Cardiac muscle cell (in vitro differentiated cells and primary cell): ENCODE measurements around the gene ARHGAP10. TPM values are rescaled to one million over a fixed set of nuclear protein-coding genes. Genes with fewer than 3 reads are reported as not detected.
A peak's percentile ranks its signal among the peaks of the same experiment; 100 is the strongest.

Experiments used
- DNase-seq, 2 donors: peaks; one replicate each; pipeline versions ENCODE4 v3.0.0 to v3.0.0-alpha.2; 2010 to 2017; ENCODE audit warnings: low read depth in 1 of 2, low spot score in 1 of 2
- H3K27ac ChIP-seq: fragments of 200-600 bp; sonication (generic); 2 replicates; pipeline ENCODE4 v1.5.1; 2016
- H3K27me3 ChIP-seq: fragments of 200-600 bp; sonication (generic); 2 replicates; pipeline ENCODE4 v1.6.0; 2016; ENCODE audit warnings: control low read depth
- H3K36me3 ChIP-seq: fragments of 200-600 bp; sonication (generic); 2 replicates; pipeline ENCODE4 v1.5.1; 2016; ENCODE audit warnings: control low read depth
- H3K4me1 ChIP-seq: fragments of 200-600 bp; sonication (generic); 2 replicates; pipeline ENCODE4 v1.8.1; 2017; ENCODE audit warnings: low read depth, mild to moderate bottlenecking, mixed run types
- H3K4me3 ChIP-seq: fragments of 200-600 bp; sonication (generic); 2 replicates; pipeline ENCODE4 v1.5.1; 2016; ENCODE audit warnings: mild to moderate bottlenecking
- H3K9me3 ChIP-seq: fragments of 200-600 bp; sonication (generic); 2 replicates; pipeline ENCODE4 v1.5.1; 2017; ENCODE audit warnings: low read depth, mild to moderate bottlenecking, control low read depth
- polyA plus RNA-seq: library from polyadenylated mRNA; unstranded; fragments of >200 nt; fragmentation: Nextera tagmentation; extraction: Ambion mirVana; gene quantifications from 2 replicates; pipeline ENCODE4 v1.2.1, GENCODE V29; 2016
- total RNA-seq: library from RNA; depleted of rRNA; stranded (reverse); fragments of >200 nt; gene quantifications from 2 replicates; pipeline ENCODE4 v1.2.3, GENCODE V29; 2016
- TF ChIP-seq, protein P1 (sequence below): IDR thresholded peaks from 2 replicates; pipeline ENCODE4 v1.5.1; 2012; ENCODE audit warnings: low read depth, mild to moderate bottlenecking, low read length

The ARHGAP10 gene
- total and polyA plus RNA-seq, 2 experiments from 2014 or later, result 12.1 to 15.0 TPM

GRCh38 chr4:148068065-148068911 is 336.4 kb downstream of the ARHGAP10 start:
- no peak for DNase-seq
- Histone ChIP-seq H3K27me3 (no peaks in the 10 kb centered on the region), H3K27ac (peak overlapping the region; percentile 81), H3K4me3 (no peak overlapping the region), H3K4me1 (peaks cover 11% of the 10 kb centered on the region), H3K9me3 (no peaks in the 10 kb centered on the region), H3K36me3 (no peaks in the 10 kb centered on the region)
- TF ChIP-seq, protein P1, sequence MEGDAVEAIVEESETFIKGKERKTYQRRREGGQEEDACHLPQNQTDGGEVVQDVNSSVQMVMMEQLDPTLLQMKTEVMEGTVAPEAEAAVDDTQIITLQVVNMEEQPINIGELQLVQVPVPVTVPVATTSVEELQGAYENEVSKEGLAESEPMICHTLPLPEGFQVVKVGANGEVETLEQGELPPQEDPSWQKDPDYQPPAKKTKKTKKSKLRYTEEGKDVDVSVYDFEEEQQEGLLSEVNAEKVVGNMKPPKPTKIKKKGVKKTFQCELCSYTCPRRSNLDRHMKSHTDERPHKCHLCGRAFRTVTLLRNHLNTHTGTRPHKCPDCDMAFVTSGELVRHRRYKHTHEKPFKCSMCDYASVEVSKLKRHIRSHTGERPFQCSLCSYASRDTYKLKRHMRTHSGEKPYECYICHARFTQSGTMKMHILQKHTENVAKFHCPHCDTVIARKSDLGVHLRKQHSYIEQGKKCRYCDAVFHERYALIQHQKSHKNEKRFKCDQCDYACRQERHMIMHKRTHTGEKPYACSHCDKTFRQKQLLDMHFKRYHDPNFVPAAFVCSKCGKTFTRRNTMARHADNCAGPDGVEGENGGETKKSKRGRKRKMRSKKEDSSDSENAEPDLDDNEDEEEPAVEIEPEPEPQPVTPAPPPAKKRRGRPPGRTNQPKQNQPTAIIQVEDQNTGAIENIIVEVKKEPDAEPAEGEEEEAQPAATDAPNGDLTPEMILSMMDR, result no peak

GRCh38 chr4:148069086-148069894 is 337.4 kb downstream of the ARHGAP10 start:
- DNase-seq, result no peak
- TF ChIP-seq, protein P1, result no peak
- Histone ChIP-seq H3K27ac (no peak overlapping the region), H3K36me3 (no peaks in the 10 kb centered on the region), H3K9me3 (no peaks in the 10 kb centered on the region), H3K4me1 (peaks cover 11% of the 10 kb centered on the region), H3K4me3 (no peak overlapping the region), H3K27me3 (no peaks in the 10 kb centered on the region)

GRCh38 chr4:148069895-148070178 is 337.9 kb downstream of the ARHGAP10 start:
- H3K36me3 ChIP-seq, result no peaks in the 10 kb centered on the region
- peak in 1 of 2 donors; percentile 29 for DNase-seq
- no peaks in the 10 kb centered on the region for H3K27me3 ChIP-seq
- H3K27ac ChIP-seq, result no peak overlapping the region
- no peak overlapping the region for H3K4me3 ChIP-seq
- no peaks in the 10 kb centered on the region for H3K9me3 ChIP-seq
- H3K4me1 ChIP-seq, result peaks cover 11% of the 10 kb centered on the region
- TF ChIP-seq, protein P1, result no peak

GRCh38 chr4:148071009-148071408 is 339.1 kb downstream of the ARHGAP10 start:
- DNase-seq, result no peak
- Histone ChIP-seq H3K4me1 (peaks cover 11% of the 10 kb centered on the region), H3K9me3 (no peaks in the 10 kb centered on the region), H3K27ac (no peak overlapping the region), H3K27me3 (no peaks in the 10 kb centered on the region), H3K4me3 (no peak overlapping the region), H3K36me3 (no peaks in the 10 kb centered on the region)
- TF ChIP-seq, protein P1, result no peak

GRCh38 chr4:148072789-148073188 is 340.9 kb downstream of the ARHGAP10 start:
- H3K9me3 ChIP-seq, result no peaks in the 10 kb centered on the region
- no peak for DNase-seq
- TF ChIP-seq, protein P1, result no peak
- H3K27me3 ChIP-seq, result no peaks in the 10 kb centered on the region
- H3K4me3 ChIP-seq, result no peak overlapping the region
- no peaks in the 10 kb centered on the region for H3K4me1 ChIP-seq
- no peaks in the 10 kb centered on the region for H3K36me3 ChIP-seq
- no peak overlapping the region for H3K27ac ChIP-seq
